ENCODE data around the gene MARK2. TPM values are rescaled to one million over a fixed set of nuclear protein-coding genes. Genes with fewer than 3 reads are reported as not detected.

The MARK2 gene
- polyA plus RNA-seq, 3 donors, result 32.4 to 55.7 (median 33.3) TPM

GRCh38 chr11:63866211-63866610, 27.3 kb downstream of the MARK2 start:
- TF ChIP-seq CTCF (IDR thresholded peaks at IDR 0.05), result no peak
- peak overlapping the region; percentile 23 to 83 for H3K27ac ChIP-seq (ENCODE audit: low read depth in 1 of 2, low read length in 2 of 2)
- no CpG with 5 or more reads among the region's 4 CpGs for WGBS (ENCODE audit: insufficient coverage)
- Mint-ChIP-seq H3K36me3 (peaks cover 26 to 53% of the 10 kb centered on the region in 2 donors), H3K4me3 (peak overlapping the region in 1 of 2 donors; percentile 67), H3K4me1 (peaks cover 82% of the 10 kb centered on the region), H3K27ac (peak overlapping the region; percentile 78 to 95 (median 86)), H3K9me3 (no peaks in the 10 kb centered on the region), H3K27me3 (ENCODE audit: low read depth in 3 of 3) (no peaks in the 10 kb centered on the region)
- peak overlapping the region; percentile 34 for H3K4me2 ChIP-seq (replicated peaks; ENCODE audit: extremely low read depth, low read length, poor library complexity, severe bottlenecking)
- H4K20me1 ChIP-seq (ENCODE audit: insufficient read depth, low read length), result peaks cover 89% of the 10 kb centered on the region
- H3K79me2 ChIP-seq (ENCODE audit: insufficient read depth, low read length), result peaks cover 96% of the 10 kb centered on the region
- H2AFZ ChIP-seq (ENCODE audit: insufficient read depth, low read depth, low read length, poor library complexity, severe bottlenecking), result no peak overlapping the region
- H3K4me3 ChIP-seq (replicated peaks in 1 of 3; ENCODE audit: low read depth in 2 of 3, low read length in 3 of 3), result peak overlapping the region in 1 of 3 experiments; percentile 15
- no peaks in the 10 kb centered on the region for H3K27me3 ChIP-seq (ENCODE audit: control insufficient read depth in 2 of 2, insufficient read depth in 2 of 2, low read length in 2 of 2)
- no peaks in the 10 kb centered on the region for H3K9me3 ChIP-seq (replicated peaks in 1 of 2; ENCODE audit: control insufficient read depth in 1 of 2, insufficient read depth in 1 of 2, low read length in 2 of 2)
- H3K4me1 ChIP-seq (ENCODE audit: control insufficient read depth in 1 of 2, insufficient read depth in 2 of 2, low read length in 2 of 2), result peaks cover 82 to 85% of the 10 kb centered on the region in 2 donors
- peak; percentile 39 to 67 (median 48) for DNase-seq
- intact Hi-C loops (cut with micrococcal nuclease), result no loop called here
- peaks cover 0 to 17% of the 10 kb centered on the region in 2 donors for H3K36me3 ChIP-seq (replicated peaks in 1 of 2; ENCODE audit: control insufficient read depth in 1 of 2, insufficient read depth in 2 of 2, low read length in 2 of 2)
- peak overlapping the region; percentile 15 for H3K9ac ChIP-seq (ENCODE audit: insufficient read depth, low read length, poor library complexity, severe bottlenecking)

- H3K79me2 ChIP-seq (ENCODE audit: insufficient read depth, low read length), result peaks cover 90% of the 10 kb centered on the region
- TF ChIP-seq CTCF (IDR thresholded peaks at IDR 0.05), result no peak
- intact Hi-C loops (cut with micrococcal nuclease), result no loop called here
- H3K27ac ChIP-seq (ENCODE audit: low read depth in 1 of 2, low read length in 2 of 2), result peak overlapping the region in 1 of 2 donors; percentile 83
- peaks cover 0 to 4% of the 10 kb centered on the region in 2 donors for H3K36me3 ChIP-seq (replicated peaks in 1 of 2; ENCODE audit: control insufficient read depth in 1 of 2, insufficient read depth in 2 of 2, low read length in 2 of 2)
- peaks cover 89 to 90% of the 10 kb centered on the region in 2 donors for H3K4me1 ChIP-seq (ENCODE audit: control insufficient read depth in 1 of 2, insufficient read depth in 2 of 2, low read length in 2 of 2)
- Mint-ChIP-seq H3K27me3 (ENCODE audit: low read depth in 3 of 3) (no peaks in the 10 kb centered on the region), H3K4me1 (peaks cover 87% of the 10 kb centered on the region), H3K4me3 (no peak overlapping the region), H3K27ac (peak overlapping the region; percentile 40 to 93 (median 78)), H3K36me3 (peaks cover 17 to 42% of the 10 kb centered on the region in 2 donors), H3K9me3 (no peaks in the 10 kb centered on the region)
- H4K20me1 ChIP-seq (ENCODE audit: insufficient read depth, low read length), result peaks cover 91% of the 10 kb centered on the region
- H3K9ac ChIP-seq (ENCODE audit: insufficient read depth, low read length, poor library complexity, severe bottlenecking), result peak overlapping the region; percentile 10
- H3K9me3 ChIP-seq (replicated peaks in 1 of 2; ENCODE audit: control insufficient read depth in 1 of 2, insufficient read depth in 1 of 2, low read length in 2 of 2), result no peaks in the 10 kb centered on the region
- no peak overlapping the region for H3K4me2 ChIP-seq (replicated peaks; ENCODE audit: extremely low read depth, low read length, poor library complexity, severe bottlenecking)
- H2AFZ ChIP-seq (ENCODE audit: insufficient read depth, low read depth, low read length, poor library complexity, severe bottlenecking), result no peak overlapping the region
- no peak for DNase-seq
- H3K27me3 ChIP-seq (ENCODE audit: control insufficient read depth in 2 of 2, insufficient read depth in 2 of 2, low read length in 2 of 2), result no peaks in the 10 kb centered on the region
- 100% methylated on average over 2 of the region's 4 CpGs for WGBS (ENCODE audit: insufficient coverage)
- no peak overlapping the region for H3K4me3 ChIP-seq (replicated peaks in 1 of 3; ENCODE audit: low read depth in 2 of 3, low read length in 3 of 3)
Measured at GRCh38 chr11:63867511-63867910, 28.6 kb downstream of the MARK2 start.

All from CD14-positive monocyte (primary cell).